HEK293 (cell line): ENCODE results near the gene RIMS4.

Experiments used
- CTCF ChIP-seq: fragments of 450-650 bp; formaldehyde crosslinking; IDR thresholded peaks from 2 replicates; pipeline ENCODE4 v1.5.1; 2016; ENCODE audit warnings: missing biosample characterization, missing genetic modification characterization
- KLF1 ChIP-seq: fragments of 450-650 bp; formaldehyde crosslinking; IDR thresholded peaks from 2 replicates; pipeline ENCODE4 v1.5.1; 2016; ENCODE audit warnings: missing biosample characterization, missing genetic modification characterization
- SP2 ChIP-seq: fragments of 450-650 bp; formaldehyde crosslinking; IDR thresholded peaks from 2 replicates; pipeline ENCODE4 v1.5.1; 2016; ENCODE audit warnings: missing biosample characterization, missing genetic modification characterization
- TCF7L2 ChIP-seq: IDR thresholded peaks from 2 replicates; pipeline ENCODE4 v1.6.1; 2011; ENCODE audit warnings: low read depth, mild to moderate bottlenecking, inconsistent platforms, low read length, moderate library complexity, borderline replicate concordance
- ZBTB10 ChIP-seq: fragments of 450-650 bp; formaldehyde crosslinking; IDR thresholded peaks from 2 replicates; pipeline ENCODE4 v1.5.1; 2016; ENCODE audit warnings: missing biosample characterization, missing genetic modification characterization
- ZBTB17 ChIP-seq: fragments of 450-650 bp; formaldehyde crosslinking; IDR thresholded peaks from 2 replicates; pipeline ENCODE4 v1.5.1; 2016; ENCODE audit warnings: missing biosample characterization, missing genetic modification characterization
- ZBTB6 ChIP-seq: fragments of 450-650 bp; formaldehyde crosslinking; IDR thresholded peaks from 2 replicates; pipeline ENCODE4 v1.5.1; 2017; ENCODE audit warnings: missing biosample characterization, missing genetic modification characterization
- ZEB2 ChIP-seq: fragments of 450-650 bp; formaldehyde crosslinking; IDR thresholded peaks from 2 replicates; pipeline ENCODE4 v1.5.1; 2016; ENCODE audit warnings: missing biosample characterization, missing genetic modification characterization
- ZNF184 ChIP-seq: fragments of 450-650 bp; IDR thresholded peaks from 2 replicates; pipeline ENCODE4 v1.5.1; 2018; ENCODE audit warnings: missing biosample characterization, mild to moderate bottlenecking, missing genetic modification characterization
- ZNF335 ChIP-seq: fragments of 450-650 bp; formaldehyde crosslinking; conservative IDR thresholded peaks from 2 replicates; pipeline ENCODE4 v1.5.1; 2016; ENCODE audit warnings: missing biosample characterization, missing genetic modification characterization
- ZSCAN16 ChIP-seq: fragments of 450-650 bp; formaldehyde crosslinking; IDR thresholded peaks from 2 replicates; pipeline ENCODE4 v1.5.1; 2016; ENCODE audit warnings: missing biosample characterization, missing genetic modification characterization
- TF ChIP-seq, protein P1 (sequence below): fragments of 450-650 bp; formaldehyde crosslinking; IDR thresholded peaks from 2 replicates; pipeline ENCODE4 v1.5.1; 2016; ENCODE audit warnings: missing biosample characterization, missing genetic modification characterization
- TF ChIP-seq, protein P2 (sequence below): fragments of 450-650 bp; formaldehyde crosslinking; IDR thresholded peaks from 2 replicates; pipeline ENCODE4 v1.5.1; 2016; ENCODE audit warnings: missing biosample characterization, missing genetic modification characterization
- TF ChIP-seq, protein P3 (sequence below): fragments of 450-650 bp; formaldehyde crosslinking; IDR thresholded peaks from 2 replicates; pipeline ENCODE4 v1.5.1; 2017; ENCODE audit warnings: missing biosample characterization, missing genetic modification characterization
- TF ChIP-seq, protein P4 (sequence below): fragments of 450-650 bp; formaldehyde crosslinking; IDR thresholded peaks from 2 replicates; pipeline ENCODE4 v1.5.1; 2016; ENCODE audit warnings: missing biosample characterization, missing genetic modification characterization
- TF ChIP-seq, protein P5 (sequence below): fragments of 450-650 bp; formaldehyde crosslinking; IDR thresholded peaks from 2 replicates; pipeline ENCODE4 v1.5.1; 2016; ENCODE audit warnings: missing biosample characterization, missing genetic modification characterization, low read depth
- TF ChIP-seq, protein P6 (sequence below): fragments of 450-650 bp; formaldehyde crosslinking; IDR thresholded peaks from 2 replicates; pipeline ENCODE4 v1.5.1; 2016; ENCODE audit warnings: missing biosample characterization, missing genetic modification characterization

The RIMS4 gene

DNA sequence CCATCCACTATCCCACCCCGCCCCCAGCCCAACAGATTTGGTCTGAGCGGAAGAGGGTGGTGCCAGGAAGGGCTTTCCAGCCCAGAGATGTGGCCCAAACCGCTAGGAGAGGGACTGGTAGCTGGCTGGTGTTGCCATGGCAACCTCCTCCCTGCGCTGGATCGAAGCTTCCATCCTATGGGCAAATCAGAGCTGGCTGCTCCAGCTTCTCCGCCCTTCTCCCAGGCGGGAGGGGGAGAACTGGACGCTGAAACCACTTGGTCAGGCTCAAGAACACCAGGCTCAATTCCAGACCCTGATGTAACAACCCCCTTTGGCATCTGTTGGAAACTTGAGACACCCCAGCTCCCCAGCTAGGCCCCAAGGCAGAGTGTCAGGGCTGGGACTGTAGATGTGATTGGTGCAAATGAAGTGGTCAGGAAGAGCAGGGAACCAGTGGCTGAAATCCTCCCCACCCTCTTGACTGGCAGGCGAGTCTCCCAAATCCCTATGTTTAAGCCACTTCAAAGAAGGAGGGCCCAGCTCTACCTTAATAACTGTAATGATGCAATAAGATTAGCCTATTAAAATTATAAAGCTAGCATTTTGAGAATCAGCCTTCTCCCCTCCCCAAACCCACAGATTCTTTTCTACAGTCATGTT, 4.2 kb downstream of the RIMS4 start (continued):
- TF ChIP-seq, protein P1, sequence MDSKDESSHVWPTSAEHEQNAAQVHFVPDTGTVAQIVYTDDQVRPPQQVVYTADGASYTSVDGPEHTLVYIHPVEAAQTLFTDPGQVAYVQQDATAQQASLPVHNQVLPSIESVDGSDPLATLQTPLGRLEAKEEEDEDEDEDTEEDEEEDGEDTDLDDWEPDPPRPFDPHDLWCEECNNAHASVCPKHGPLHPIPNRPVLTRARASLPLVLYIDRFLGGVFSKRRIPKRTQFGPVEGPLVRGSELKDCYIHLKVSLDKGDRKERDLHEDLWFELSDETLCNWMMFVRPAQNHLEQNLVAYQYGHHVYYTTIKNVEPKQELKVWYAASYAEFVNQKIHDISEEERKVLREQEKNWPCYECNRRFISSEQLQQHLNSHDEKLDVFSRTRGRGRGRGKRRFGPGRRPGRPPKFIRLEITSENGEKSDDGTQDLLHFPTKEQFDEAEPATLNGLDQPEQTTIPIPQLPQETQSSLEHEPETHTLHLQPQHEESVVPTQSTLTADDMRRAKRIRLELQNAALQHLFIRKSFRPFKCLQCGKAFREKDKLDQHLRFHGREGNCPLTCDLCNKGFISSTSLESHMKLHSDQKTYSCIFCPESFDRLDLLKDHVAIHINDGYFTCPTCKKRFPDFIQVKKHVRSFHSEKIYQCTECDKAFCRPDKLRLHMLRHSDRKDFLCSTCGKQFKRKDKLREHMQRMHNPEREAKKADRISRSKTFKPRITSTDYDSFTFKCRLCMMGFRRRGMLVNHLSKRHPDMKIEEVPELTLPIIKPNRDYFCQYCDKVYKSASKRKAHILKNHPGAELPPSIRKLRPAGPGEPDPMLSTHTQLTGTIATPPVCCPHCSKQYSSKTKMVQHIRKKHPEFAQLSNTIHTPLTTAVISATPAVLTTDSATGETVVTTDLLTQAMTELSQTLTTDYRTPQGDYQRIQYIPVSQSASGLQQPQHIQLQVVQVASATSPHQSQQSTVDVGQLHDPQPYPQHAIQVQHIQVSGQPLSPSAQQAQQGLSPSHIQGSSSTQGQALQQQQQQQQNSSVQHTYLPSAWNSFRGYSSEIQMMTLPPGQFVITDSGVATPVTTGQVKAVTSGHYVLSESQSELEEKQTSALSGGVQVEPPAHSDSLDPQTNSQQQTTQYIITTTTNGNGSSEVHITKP (tag by site-specific recombination), result peak; percentile 95
- 0 out of 2 replicates have a peak, but pooled peaks have one; percentile 14 for TF ChIP-seq KLF1 (tag by site-specific recombination)
- TF ChIP-seq, protein P2, sequence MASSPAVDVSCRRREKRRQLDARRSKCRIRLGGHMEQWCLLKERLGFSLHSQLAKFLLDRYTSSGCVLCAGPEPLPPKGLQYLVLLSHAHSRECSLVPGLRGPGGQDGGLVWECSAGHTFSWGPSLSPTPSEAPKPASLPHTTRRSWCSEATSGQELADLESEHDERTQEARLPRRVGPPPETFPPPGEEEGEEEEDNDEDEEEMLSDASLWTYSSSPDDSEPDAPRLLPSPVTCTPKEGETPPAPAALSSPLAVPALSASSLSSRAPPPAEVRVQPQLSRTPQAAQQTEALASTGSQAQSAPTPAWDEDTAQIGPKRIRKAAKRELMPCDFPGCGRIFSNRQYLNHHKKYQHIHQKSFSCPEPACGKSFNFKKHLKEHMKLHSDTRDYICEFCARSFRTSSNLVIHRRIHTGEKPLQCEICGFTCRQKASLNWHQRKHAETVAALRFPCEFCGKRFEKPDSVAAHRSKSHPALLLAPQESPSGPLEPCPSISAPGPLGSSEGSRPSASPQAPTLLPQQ (tag by site-specific recombination), result peak; percentile 62; the same call in 1 of the 2 replicates
- TF ChIP-seq, protein P3, sequence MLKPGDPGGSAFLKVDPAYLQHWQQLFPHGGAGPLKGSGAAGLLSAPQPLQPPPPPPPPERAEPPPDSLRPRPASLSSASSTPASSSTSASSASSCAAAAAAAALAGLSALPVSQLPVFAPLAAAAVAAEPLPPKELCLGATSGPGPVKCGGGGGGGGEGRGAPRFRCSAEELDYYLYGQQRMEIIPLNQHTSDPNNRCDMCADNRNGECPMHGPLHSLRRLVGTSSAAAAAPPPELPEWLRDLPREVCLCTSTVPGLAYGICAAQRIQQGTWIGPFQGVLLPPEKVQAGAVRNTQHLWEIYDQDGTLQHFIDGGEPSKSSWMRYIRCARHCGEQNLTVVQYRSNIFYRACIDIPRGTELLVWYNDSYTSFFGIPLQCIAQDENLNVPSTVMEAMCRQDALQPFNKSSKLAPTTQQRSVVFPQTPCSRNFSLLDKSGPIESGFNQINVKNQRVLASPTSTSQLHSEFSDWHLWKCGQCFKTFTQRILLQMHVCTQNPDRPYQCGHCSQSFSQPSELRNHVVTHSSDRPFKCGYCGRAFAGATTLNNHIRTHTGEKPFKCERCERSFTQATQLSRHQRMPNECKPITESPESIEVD (tag by site-specific recombination), result no peak
- TF ChIP-seq CTCF (tag by site-specific recombination), result no peak
- TF ChIP-seq TCF7L2, result no peak
- TF ChIP-seq ZSCAN16 (tag by site-specific recombination), result no peak
- TF ChIP-seq, protein P4, sequence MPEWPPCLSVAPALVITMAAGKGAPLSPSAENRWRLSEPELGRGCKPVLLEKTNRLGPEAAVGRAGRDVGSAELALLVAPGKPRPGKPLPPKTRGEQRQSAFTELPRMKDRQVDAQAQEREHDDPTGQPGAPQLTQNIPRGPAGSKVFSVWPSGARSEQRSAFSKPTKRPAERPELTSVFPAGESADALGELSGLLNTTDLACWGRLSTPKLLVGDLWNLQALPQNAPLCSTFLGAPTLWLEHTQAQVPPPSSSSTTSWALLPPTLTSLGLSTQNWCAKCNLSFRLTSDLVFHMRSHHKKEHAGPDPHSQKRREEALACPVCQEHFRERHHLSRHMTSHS (tag by site-specific recombination), result no peak
- TF ChIP-seq, protein P5, sequence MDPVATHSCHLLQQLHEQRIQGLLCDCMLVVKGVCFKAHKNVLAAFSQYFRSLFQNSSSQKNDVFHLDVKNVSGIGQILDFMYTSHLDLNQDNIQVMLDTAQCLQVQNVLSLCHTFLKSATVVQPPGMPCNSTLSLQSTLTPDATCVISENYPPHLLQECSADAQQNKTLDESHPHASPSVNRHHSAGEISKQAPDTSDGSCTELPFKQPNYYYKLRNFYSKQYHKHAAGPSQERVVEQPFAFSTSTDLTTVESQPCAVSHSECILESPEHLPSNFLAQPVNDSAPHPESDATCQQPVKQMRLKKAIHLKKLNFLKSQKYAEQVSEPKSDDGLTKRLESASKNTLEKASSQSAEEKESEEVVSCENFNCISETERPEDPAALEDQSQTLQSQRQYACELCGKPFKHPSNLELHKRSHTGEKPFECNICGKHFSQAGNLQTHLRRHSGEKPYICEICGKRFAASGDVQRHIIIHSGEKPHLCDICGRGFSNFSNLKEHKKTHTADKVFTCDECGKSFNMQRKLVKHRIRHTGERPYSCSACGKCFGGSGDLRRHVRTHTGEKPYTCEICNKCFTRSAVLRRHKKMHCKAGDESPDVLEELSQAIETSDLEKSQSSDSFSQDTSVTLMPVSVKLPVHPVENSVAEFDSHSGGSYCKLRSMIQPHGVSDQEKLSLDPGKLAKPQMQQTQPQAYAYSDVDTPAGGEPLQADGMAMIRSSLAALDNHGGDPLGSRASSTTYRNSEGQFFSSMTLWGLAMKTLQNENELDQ (tag by site-specific recombination), result no peak
- no peak for TF ChIP-seq ZNF184
- peak; percentile 30 for TF ChIP-seq ZNF335 (tag by site-specific recombination)
- TF ChIP-seq ZBTB10 (tag by site-specific recombination), result no peak
- peak; percentile 54 for TF ChIP-seq SP2
- peak; percentile 42; the same call in 1 of the 2 replicates for TF ChIP-seq ZBTB17 (tag by site-specific recombination)
- TF ChIP-seq ZBTB6 (tag by site-specific recombination), result peak; percentile 71
- peak; percentile 46; the same call in 1 of the 2 replicates for TF ChIP-seq ZEB2 (tag by site-specific recombination)
- TF ChIP-seq, protein P6, sequence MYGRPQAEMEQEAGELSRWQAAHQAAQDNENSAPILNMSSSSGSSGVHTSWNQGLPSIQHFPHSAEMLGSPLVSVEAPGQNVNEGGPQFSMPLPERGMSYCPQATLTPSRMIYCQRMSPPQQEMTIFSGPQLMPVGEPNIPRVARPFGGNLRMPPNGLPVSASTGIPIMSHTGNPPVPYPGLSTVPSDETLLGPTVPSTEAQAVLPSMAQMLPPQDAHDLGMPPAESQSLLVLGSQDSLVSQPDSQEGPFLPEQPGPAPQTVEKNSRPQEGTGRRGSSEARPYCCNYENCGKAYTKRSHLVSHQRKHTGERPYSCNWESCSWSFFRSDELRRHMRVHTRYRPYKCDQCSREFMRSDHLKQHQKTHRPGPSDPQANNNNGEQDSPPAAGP, result no peak
